MM.1S (cell line): ENCODE data around the gene TSHZ2.

ENCODE experiments used
- EZH2 ChIP-seq: fragments of 300-600 bp; sonication (generic); optimal IDR thresholded peaks from 2 replicates; pipeline ENCODE3; 2017; ENCODE audit warnings: low read depth, mild to moderate bottlenecking, antibody characterized with exemption, low read length, mixed read lengths
- TF ChIP-seq, protein P1 (sequence below): fragments of 300-600 bp; sonication (generic); IDR thresholded peaks from 2 replicates; pipeline ENCODE4 v1.5.1; 2016; ENCODE audit warnings: antibody characterized with exemption, low read length, mixed read lengths

DNA sequence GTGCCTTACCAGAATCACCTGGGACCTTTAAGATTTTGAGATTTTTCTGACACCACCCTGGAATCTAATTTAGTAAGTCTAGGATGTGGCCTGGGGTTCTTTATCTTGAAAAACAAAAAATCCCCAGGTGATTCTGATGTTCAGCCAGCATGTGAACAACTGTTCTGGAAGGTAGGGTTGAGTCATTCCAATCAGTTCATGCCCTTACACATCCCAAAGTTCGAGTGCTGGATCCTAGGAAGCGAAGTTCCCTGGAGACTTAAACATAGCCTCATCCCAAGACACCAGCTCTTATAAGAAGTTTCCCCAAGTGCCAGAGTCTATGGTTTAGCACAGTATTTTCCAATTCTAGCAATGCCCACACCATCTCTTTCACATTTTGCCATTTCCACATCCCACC, 6.3 kb upstream of the TSHZ2 start:
- TF ChIP-seq, protein P1, sequence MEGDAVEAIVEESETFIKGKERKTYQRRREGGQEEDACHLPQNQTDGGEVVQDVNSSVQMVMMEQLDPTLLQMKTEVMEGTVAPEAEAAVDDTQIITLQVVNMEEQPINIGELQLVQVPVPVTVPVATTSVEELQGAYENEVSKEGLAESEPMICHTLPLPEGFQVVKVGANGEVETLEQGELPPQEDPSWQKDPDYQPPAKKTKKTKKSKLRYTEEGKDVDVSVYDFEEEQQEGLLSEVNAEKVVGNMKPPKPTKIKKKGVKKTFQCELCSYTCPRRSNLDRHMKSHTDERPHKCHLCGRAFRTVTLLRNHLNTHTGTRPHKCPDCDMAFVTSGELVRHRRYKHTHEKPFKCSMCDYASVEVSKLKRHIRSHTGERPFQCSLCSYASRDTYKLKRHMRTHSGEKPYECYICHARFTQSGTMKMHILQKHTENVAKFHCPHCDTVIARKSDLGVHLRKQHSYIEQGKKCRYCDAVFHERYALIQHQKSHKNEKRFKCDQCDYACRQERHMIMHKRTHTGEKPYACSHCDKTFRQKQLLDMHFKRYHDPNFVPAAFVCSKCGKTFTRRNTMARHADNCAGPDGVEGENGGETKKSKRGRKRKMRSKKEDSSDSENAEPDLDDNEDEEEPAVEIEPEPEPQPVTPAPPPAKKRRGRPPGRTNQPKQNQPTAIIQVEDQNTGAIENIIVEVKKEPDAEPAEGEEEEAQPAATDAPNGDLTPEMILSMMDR = no peak
- no peak for TF ChIP-seq EZH2
